WI38 (cell line): ENCODE results near the gene DEF6.

Experiments used
- H3K4me3 ChIP-seq: 2 replicates; pipeline ENCODE4 v1.5.1; 2011; ENCODE audit warnings: low read depth, mild to moderate bottlenecking, control low read depth, low read length
- TF ChIP-seq, protein P1 (sequence below): IDR thresholded peaks from 2 replicates; pipeline ENCODE4 v1.5.1; 2012; ENCODE audit warnings: low read depth, mild to moderate bottlenecking, control low read depth, low read length

Gene DEF6

DNA sequence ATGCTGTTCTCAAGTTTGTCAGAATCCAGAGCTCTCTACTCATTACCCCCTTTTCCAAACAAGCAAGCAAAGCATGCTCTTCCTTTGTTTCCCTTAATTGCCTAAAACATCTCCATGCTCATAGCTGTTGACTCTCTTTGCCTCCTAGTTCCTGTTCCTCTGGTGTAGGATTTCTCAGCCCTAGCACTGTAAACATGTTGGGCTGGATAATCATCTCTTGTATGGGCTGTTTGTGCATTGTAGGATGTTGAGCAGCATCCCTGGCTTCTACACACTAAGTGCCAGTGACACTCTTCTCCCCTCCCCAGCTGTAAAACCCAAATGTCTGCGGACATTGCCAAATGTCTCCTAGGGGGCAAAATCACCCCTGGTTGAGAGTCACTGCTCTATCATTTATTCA, 58.8 kb downstream of the DEF6 start:
- TF ChIP-seq, protein P1, sequence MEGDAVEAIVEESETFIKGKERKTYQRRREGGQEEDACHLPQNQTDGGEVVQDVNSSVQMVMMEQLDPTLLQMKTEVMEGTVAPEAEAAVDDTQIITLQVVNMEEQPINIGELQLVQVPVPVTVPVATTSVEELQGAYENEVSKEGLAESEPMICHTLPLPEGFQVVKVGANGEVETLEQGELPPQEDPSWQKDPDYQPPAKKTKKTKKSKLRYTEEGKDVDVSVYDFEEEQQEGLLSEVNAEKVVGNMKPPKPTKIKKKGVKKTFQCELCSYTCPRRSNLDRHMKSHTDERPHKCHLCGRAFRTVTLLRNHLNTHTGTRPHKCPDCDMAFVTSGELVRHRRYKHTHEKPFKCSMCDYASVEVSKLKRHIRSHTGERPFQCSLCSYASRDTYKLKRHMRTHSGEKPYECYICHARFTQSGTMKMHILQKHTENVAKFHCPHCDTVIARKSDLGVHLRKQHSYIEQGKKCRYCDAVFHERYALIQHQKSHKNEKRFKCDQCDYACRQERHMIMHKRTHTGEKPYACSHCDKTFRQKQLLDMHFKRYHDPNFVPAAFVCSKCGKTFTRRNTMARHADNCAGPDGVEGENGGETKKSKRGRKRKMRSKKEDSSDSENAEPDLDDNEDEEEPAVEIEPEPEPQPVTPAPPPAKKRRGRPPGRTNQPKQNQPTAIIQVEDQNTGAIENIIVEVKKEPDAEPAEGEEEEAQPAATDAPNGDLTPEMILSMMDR: no peak
- H3K4me3 ChIP-seq: no peak overlapping the region

DNA sequence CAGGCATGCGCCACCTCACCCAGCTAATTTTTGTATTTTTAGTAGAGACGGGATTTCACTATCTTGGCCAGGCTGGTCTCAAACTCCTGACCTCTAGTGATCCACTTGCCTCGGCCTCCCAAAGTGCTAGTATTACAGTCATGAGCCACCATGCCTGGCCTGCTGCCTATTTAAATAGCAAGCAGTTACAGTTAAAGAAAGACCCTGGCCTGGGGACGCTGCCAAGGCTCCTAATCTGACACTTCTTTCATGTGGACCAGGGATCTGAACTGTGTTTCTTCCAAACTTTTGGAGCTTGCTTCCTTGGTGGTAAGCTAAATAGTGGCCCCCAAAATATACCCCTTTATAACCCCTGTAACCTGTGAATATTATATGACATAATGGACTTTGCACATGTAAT, 60.1 kb downstream of the DEF6 start:
- H3K4me3 ChIP-seq: no peak overlapping the region
- TF ChIP-seq, protein P1: no peak

DNA sequence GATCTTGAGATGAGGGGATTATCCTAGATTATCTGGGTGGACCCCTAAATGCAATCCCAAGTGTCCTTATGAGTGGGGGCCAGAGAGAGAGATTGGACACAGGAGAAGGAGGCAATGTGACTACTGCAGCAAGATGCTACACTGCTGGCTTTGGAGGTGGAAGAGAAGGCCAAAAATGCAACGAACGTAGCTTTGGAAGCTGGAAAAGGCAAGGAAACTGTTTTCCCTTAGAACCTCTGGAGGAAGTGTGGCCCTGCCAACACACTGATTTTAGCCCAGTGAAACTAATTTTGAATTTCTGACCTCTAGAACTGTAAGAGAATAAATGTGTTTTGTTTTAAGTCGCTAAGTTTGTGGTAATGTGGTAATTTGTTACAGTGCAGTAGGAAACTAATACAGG, 60.5 kb downstream of the DEF6 start:
- no peak overlapping the region for H3K4me3 ChIP-seq

DNA sequence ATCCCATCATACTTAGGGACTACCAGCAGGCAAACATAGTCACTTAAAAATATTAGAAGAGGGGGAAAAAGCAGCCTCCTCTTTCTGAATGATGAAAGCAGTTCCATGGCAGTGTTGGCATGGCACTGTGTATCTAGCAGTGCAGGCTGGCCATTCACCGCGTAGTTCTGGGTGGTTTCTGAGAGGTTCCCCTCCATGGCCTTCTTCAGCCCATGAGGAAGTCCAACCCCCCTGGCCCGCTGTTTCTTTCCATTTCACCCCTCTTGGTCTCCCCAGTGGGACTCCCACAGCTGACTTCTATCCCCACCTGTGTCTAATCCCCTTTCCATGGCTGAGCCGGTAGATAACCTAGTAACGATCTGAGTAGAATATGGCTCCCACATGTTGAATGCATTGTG, 61.7 kb downstream of the DEF6 start:
- TF ChIP-seq, protein P1: no peak
- H3K4me3 ChIP-seq: no peak overlapping the region

More for the DNA sequence above, 60.5 kb downstream of the DEF6 start:
- TF ChIP-seq, protein P1: no peak

DNA sequence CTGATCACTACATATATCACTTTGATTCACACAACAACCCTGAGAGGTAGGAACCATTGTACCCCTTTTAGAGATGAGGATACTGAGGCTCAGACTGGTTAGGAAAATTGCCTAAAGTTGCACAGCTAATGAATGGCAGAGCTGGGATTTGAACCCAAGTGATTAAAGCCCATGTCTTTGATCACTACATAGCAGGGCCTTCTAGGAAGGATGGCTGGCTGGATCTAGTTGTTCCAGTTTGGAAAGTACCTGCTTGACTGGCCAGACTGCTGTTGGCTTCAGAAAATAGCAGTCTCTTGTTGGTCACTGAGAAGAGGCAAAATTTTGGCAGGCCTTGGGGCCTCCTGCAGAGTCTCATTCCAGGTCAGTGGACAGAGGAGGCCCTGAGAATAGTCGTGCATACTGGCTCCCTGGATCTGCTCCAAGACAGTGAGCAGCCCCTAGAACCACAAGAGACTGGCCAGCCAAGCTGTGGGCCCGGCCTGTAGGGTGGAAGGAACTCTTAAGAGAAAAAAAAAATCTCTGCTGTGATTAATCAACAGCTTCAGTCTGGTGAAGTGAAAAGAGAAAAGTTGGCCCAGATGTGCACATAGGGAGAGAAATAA, 62.2 kb downstream of the DEF6 start:
- TF ChIP-seq, protein P1: no peak
- no peak overlapping the region for H3K4me3 ChIP-seq

DNA sequence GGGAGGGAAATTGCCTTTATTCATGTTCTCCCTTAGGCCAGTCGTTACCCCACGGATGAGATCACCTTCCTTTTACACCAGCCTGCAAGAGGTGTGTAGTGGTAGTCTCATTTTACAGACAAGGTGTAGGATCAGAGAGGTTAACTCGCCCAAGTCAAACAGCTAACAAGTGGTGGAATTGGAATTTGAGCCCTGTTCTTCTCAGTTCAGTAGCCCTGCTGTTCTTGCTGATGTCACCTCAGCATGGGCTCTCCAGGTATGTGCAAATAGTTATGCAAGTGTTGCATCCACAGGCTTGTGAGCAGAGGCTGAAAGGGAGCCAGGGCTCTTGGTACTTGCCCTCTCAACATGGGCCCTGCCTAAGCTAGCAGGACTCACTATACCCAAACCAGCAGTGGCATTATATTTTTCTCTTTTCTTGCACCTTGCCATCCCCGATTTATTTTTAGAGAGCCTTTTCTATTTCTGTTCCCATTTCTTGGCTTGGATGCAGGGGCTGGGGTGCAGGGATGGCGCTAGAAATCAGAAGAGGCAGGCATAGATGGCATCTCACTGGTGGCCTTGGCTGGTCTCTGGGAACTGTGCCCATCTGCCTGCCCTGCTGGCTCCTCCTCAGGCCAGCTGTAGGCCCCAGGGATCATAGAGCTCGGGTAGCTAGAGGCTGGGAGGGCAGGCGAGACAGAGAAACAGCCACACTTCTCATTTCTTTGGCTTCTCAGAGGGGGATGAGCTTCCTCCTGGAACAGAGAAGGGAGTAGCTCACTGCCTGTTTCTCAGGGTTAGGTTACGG, 62.9 kb downstream of the DEF6 start:
- no peak overlapping the region for H3K4me3 ChIP-seq
- TF ChIP-seq, protein P1: no peak

DNA sequence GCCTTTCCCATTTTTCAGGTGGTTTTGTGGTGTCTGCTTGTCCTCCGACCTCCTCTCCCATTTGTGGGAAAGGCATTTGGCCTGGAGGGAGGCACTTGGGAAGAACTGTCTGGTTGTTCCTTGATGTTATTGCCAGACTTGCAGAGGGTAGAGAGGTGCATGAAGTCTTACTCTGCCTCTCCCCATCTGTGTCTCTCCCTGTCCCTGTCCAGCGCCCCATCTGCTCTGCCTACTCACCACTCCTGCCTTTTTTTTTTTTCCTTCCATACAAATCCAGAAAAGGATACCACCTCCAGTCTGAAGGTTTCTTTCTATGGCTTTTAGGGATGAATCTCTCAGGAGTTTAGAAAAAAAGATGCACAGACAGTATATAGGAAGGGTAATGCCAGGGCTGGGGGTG, 64.6 kb downstream of the DEF6 start:
- H3K4me3 ChIP-seq: no peak overlapping the region
- TF ChIP-seq, protein P1: no peak
